Activated T-helper 2 cell treated with anti-CD3 and anti-CD28 coated beads, Interferon-gamma antibody, Interleukin-2, Interleukin-4, amounts not matched to agents 10 μg/mL and 5 μg/mL and 100 μg/mL, durations not matched to agents 14 hours and 24 hours and 36 hours (primary cell): ENCODE data around the gene RASAL2. TPM values are rescaled to one million over a fixed set of nuclear protein-coding genes. Genes with fewer than 3 reads are reported as not detected.

ENCODE experiments used
- DNase-seq: peaks from one replicate; pipeline ENCODE4 v3.0.0; 2021; ENCODE audit warnings: low spot score
- H3K27ac Mint-ChIP-seq: one replicate; pipeline ENCODE4 v1.8.0; 2021; ENCODE audit warnings: mixed read lengths
- H3K27me3 Mint-ChIP-seq: one replicate; pipeline ENCODE4 v1.8.0; 2021; ENCODE audit warnings: low read depth, mixed read lengths
- H3K36me3 Mint-ChIP-seq: one replicate; pipeline ENCODE4 v1.8.0; 2021; ENCODE audit warnings: low read depth, mixed read lengths
- H3K4me1 Mint-ChIP-seq: one replicate; pipeline ENCODE4 v1.8.0; 2021; ENCODE audit warnings: low read depth, mixed read lengths
- H3K4me3 Mint-ChIP-seq: one replicate; pipeline ENCODE4 v1.8.0; 2021; ENCODE audit warnings: low read depth, mild to moderate bottlenecking, moderate library complexity, mixed read lengths
- H3K9me3 Mint-ChIP-seq: one replicate; pipeline ENCODE4 v1.8.0; 2021; ENCODE audit warnings: mixed read lengths
- intact Hi-C: fragments of 100-400 bp; cut with micrococcal nuclease; formaldehyde crosslinking; loops from one replicate; pipeline ENCODE4 v1.15.1; 2023
- total RNA-seq: library from RNA; stranded (reverse); gene quantifications from 2 replicates; pipeline ENCODE4 v1.2.3, GENCODE V29; 2022

The RASAL2 gene
- total RNA-seq, 1 donor from 2014 or later = 0.43 TPM

DNA sequence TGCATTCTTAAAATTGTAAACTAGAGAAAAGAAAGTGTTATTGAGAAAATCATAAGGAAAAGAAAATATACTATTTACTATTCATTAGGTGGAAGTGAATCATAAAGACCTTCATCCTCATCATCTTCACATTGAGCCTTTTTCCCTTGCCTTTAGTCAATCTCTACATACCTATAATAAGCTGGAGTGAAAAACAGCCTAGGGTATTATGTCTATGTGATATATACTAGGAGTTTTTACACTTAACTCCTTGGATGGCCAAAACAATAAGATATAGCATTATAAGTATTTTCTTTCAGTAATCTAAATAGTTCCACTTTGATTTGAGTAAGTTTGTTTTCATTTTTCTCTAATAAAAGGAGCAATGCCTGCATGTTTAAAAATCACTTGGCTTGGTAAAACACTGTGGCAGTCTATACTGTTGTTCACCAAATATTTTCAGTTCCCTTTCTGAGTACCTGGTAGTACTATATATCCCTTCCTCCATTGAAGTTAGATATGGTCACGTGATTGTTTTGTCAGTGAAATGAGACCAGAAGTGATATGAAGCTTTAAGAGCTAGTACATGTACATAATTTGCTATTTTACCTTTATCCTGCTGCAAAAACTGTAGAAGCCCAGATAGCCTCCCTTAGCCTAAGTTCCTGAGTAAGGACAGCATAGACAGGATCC, 324.5 kb downstream of the RASAL2 start:
- H3K36me3 Mint-ChIP-seq = no peaks in the 10 kb centered on the region
- H3K27ac Mint-ChIP-seq = no peak overlapping the region
- no peaks in the 10 kb centered on the region for H3K27me3 Mint-ChIP-seq
- H3K4me3 Mint-ChIP-seq = no peak overlapping the region
- DNase-seq = no peak
- no peaks in the 10 kb centered on the region for H3K9me3 Mint-ChIP-seq
- intact Hi-C loops = no loop called here
- no peaks in the 10 kb centered on the region for H3K4me1 Mint-ChIP-seq

DNA sequence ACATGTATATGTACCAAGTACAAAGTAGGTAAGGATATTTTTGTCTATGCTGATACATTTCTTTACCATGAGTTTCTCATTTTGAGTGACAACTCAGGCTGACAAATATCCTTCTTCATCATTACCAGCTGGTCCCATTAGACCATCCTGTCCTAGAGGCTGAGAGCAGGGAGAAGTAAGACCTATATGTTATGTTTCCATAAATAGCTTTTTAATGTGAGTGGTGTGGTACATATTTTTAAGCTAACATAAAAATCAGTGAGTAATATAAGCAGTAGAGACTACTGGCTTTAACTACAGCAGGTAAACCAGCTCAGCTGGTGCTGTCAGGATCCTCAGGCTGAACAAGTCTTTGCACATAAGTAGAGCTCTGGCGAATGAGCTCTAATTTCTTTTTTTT, 340.5 kb downstream of the RASAL2 start:
- H3K4me1 Mint-ChIP-seq = no peaks in the 10 kb centered on the region
- H3K27me3 Mint-ChIP-seq = no peaks in the 10 kb centered on the region
- intact Hi-C loops = no loop called here
- no peak overlapping the region for H3K4me3 Mint-ChIP-seq
- no peaks in the 10 kb centered on the region for H3K9me3 Mint-ChIP-seq
- DNase-seq = no peak
- no peak overlapping the region for H3K27ac Mint-ChIP-seq
- H3K36me3 Mint-ChIP-seq = no peaks in the 10 kb centered on the region

GRCh38 chr1:178434899-178435435, 341.1 kb downstream of the RASAL2 start:
- no peak for DNase-seq
- H3K36me3 Mint-ChIP-seq = no peaks in the 10 kb centered on the region
- no peaks in the 10 kb centered on the region for H3K4me1 Mint-ChIP-seq
- no peaks in the 10 kb centered on the region for H3K27me3 Mint-ChIP-seq
- H3K9me3 Mint-ChIP-seq = no peaks in the 10 kb centered on the region
- H3K4me3 Mint-ChIP-seq = no peak overlapping the region
- H3K27ac Mint-ChIP-seq = no peak overlapping the region
- intact Hi-C loops = no loop called here

DNA sequence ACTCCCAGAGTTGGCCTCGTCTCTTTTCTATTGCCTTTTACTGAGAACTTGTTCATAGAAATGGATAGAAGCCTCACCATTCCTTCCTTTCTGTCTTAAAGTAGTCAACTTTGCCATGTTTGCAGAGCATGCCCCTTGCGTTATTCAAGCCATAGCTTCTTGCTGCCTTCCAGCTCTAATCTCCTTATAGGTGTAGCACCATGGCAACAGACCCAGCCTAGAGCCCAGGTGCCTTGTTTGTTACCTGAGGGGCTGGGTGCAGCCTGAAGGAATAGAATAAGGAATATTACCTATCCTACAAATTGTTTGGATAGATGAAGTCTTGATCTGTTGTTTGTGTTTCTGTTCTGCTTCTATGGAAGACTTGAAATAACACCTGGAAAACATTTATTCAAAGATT, 343.0 kb downstream of the RASAL2 start:
- no peak for DNase-seq
- Mint-ChIP-seq H3K27ac (no peak overlapping the region), H3K27me3 (no peaks in the 10 kb centered on the region), H3K9me3 (no peaks in the 10 kb centered on the region), H3K36me3 (no peaks in the 10 kb centered on the region), H3K4me1 (no peaks in the 10 kb centered on the region), H3K4me3 (no peak overlapping the region)
- intact Hi-C loops = no loop called here

GRCh38 chr1:178438432-178438831, 344.5 kb downstream of the RASAL2 start:
- Mint-ChIP-seq H3K4me3 (no peak overlapping the region), H3K36me3 (no peaks in the 10 kb centered on the region), H3K27ac (no peak overlapping the region), H3K9me3 (no peaks in the 10 kb centered on the region), H3K27me3 (no peaks in the 10 kb centered on the region), H3K4me1 (no peaks in the 10 kb centered on the region)
- intact Hi-C loops = no loop called here
- DNase-seq = no peak

DNA sequence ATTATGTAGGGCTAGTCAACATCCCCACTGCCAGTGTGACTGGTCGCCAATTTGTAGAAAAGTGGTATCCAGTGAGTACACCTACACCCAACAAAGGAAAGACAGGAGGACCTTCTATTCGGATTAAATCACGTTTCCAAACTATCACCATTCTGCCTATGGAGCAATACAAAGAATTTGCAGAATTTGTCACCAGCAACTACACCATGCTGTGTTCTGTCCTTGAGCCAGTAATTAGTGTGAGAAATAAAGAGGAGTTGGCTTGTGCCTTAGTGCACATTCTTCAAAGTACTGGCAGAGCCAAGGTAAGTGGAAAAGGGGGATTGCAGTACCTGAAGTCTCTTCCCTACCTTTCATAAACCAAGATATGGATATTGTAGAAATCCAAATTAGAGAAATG, 349.0 kb downstream of the RASAL2 start:
- intact Hi-C loops = no loop called here
- Mint-ChIP-seq H3K4me1 (no peaks in the 10 kb centered on the region), H3K27ac (no peak overlapping the region), H3K9me3 (no peaks in the 10 kb centered on the region), H3K27me3 (no peaks in the 10 kb centered on the region), H3K36me3 (no peaks in the 10 kb centered on the region), H3K4me3 (no peak overlapping the region)
- no peak for DNase-seq

DNA sequence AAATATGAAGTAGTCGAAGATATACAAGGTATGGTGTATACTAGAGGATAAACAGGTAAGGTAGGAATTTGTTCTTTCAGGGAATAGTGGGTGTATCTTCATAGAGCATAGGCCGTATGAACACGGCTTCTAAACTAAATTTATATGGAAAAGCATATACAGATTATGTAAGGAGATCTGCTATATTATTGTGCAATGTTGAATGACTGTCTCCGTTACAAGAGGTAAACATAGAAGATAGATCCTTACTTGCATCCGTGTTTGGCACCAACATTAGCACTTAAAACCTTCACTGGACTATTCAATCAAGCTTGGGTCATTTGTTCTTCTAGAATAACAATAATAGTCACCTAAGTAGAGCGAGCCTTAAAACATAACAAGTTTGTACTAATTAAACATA, 357.0 kb downstream of the RASAL2 start:
- no peaks in the 10 kb centered on the region for H3K27me3 Mint-ChIP-seq
- H3K4me1 Mint-ChIP-seq = no peaks in the 10 kb centered on the region
- H3K4me3 Mint-ChIP-seq = no peak overlapping the region
- intact Hi-C loops = no loop called here
- H3K36me3 Mint-ChIP-seq = no peaks in the 10 kb centered on the region
- DNase-seq = no peak
- no peaks in the 10 kb centered on the region for H3K9me3 Mint-ChIP-seq
- H3K27ac Mint-ChIP-seq = no peak overlapping the region

GRCh38 chr1:178451529-178451928, 357.6 kb downstream of the RASAL2 start:
- Mint-ChIP-seq H3K36me3 (no peaks in the 10 kb centered on the region), H3K9me3 (no peaks in the 10 kb centered on the region), H3K4me3 (no peak overlapping the region), H3K4me1 (no peaks in the 10 kb centered on the region), H3K27ac (no peak overlapping the region), H3K27me3 (no peaks in the 10 kb centered on the region)
- DNase-seq = no peak
- intact Hi-C loops = no loop called here

GRCh38 chr1:178452013-178452412, 358.1 kb downstream of the RASAL2 start:
- Mint-ChIP-seq H3K27ac (no peak overlapping the region), H3K36me3 (no peaks in the 10 kb centered on the region), H3K4me1 (no peaks in the 10 kb centered on the region), H3K9me3 (no peaks in the 10 kb centered on the region), H3K4me3 (no peak overlapping the region), H3K27me3 (no peaks in the 10 kb centered on the region)
- intact Hi-C loops = no loop called here
- DNase-seq = no peak

GRCh38 chr1:178456472-178456871, 362.6 kb downstream of the RASAL2 start:
- DNase-seq = no peak
- intact Hi-C loops = no loop called here
- no peaks in the 10 kb centered on the region for H3K36me3 Mint-ChIP-seq
- H3K4me3 Mint-ChIP-seq = no peak overlapping the region
- H3K4me1 Mint-ChIP-seq = no peaks in the 10 kb centered on the region
- no peaks in the 10 kb centered on the region for H3K9me3 Mint-ChIP-seq
- no peak overlapping the region for H3K27ac Mint-ChIP-seq
- no peaks in the 10 kb centered on the region for H3K27me3 Mint-ChIP-seq

DNA sequence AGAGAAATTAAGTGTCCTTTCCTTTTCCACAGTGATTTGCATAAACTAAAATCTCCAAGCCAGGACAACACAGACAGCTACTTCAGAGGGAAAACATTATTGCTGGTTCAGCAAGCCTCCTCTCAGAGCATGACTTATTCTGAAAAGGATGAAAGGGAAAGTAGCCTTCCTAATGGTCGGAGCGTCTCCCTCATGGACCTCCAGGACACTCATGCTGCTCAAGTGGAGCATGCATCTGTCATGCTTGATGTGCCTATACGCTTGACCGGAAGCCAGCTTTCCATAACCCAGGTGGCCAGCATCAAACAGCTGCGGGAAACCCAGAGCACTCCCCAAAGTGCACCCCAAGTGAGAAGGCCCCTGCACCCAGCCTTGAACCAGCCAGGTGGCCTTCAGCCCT, 363.7 kb downstream of the RASAL2 start:
- no peak for DNase-seq
- intact Hi-C loops = no loop called here
- Mint-ChIP-seq H3K36me3 (no peaks in the 10 kb centered on the region), H3K27ac (no peak overlapping the region), H3K4me1 (no peaks in the 10 kb centered on the region), H3K9me3 (no peaks in the 10 kb centered on the region), H3K4me3 (no peak overlapping the region), H3K27me3 (no peaks in the 10 kb centered on the region)

- Mint-ChIP-seq H3K4me1 (no peaks in the 10 kb centered on the region), H3K4me3 (no peak overlapping the region), H3K9me3 (no peaks in the 10 kb centered on the region), H3K27ac (no peak overlapping the region), H3K36me3 (no peaks in the 10 kb centered on the region), H3K27me3 (no peaks in the 10 kb centered on the region)
- intact Hi-C loops = no loop called here
- no peak for DNase-seq
These were observed 364.3 kb downstream of the RASAL2 start for GRCh38 chr1:178458203-178458602.

DNA sequence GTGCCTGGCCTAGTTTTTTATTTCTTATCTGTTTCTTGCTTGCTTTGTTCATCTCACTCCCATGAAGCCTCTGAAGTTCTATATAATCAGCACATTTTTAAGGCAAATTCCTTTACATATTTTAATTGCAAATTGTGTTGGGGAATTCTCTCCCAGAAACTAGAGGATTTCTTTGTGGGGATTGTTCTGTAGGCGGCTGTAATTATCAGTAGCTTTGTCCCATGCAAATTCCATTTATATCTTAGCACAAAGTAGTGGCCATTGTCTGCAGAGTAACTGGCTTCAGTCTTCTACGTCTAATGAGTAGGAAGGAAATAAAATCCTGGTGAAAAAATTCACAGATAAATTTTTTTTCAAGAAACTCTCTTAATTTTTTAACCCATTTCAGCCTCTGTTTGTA, 367.2 kb downstream of the RASAL2 start:
- H3K27me3 Mint-ChIP-seq = peaks cover 2% of the 10 kb centered on the region
- H3K4me3 Mint-ChIP-seq = no peak overlapping the region
- intact Hi-C loops = no loop called here
- H3K27ac Mint-ChIP-seq = no peak overlapping the region
- no peaks in the 10 kb centered on the region for H3K4me1 Mint-ChIP-seq
- DNase-seq = no peak
- H3K36me3 Mint-ChIP-seq = no peaks in the 10 kb centered on the region
- H3K9me3 Mint-ChIP-seq = no peaks in the 10 kb centered on the region

GRCh38 chr1:178461701-178462100, 367.8 kb downstream of the RASAL2 start:
- peaks cover 2% of the 10 kb centered on the region for H3K27me3 Mint-ChIP-seq
- H3K9me3 Mint-ChIP-seq = no peaks in the 10 kb centered on the region
- H3K4me3 Mint-ChIP-seq = no peak overlapping the region
- DNase-seq = no peak
- intact Hi-C loops = no loop called here
- H3K27ac Mint-ChIP-seq = no peak overlapping the region
- no peaks in the 10 kb centered on the region for H3K4me1 Mint-ChIP-seq
- H3K36me3 Mint-ChIP-seq = no peaks in the 10 kb centered on the region
